GM21529 (cell line): Measurements from ENCODE around the gene CDK5RAP2.
"Not testable (repeated sequence)": the region's sequence is repeated elsewhere in the genome, so short reads cannot be mapped to it uniquely, and the experiment has no call there.

Source experiments
- ATAC-seq: cut with Tn5 transposase; IDR thresholded peaks from one replicate; pipeline ENCODE4 v1.9.1; 2021; ENCODE audit not compliant: unreplicated experiment

Gene CDK5RAP2

DNA sequence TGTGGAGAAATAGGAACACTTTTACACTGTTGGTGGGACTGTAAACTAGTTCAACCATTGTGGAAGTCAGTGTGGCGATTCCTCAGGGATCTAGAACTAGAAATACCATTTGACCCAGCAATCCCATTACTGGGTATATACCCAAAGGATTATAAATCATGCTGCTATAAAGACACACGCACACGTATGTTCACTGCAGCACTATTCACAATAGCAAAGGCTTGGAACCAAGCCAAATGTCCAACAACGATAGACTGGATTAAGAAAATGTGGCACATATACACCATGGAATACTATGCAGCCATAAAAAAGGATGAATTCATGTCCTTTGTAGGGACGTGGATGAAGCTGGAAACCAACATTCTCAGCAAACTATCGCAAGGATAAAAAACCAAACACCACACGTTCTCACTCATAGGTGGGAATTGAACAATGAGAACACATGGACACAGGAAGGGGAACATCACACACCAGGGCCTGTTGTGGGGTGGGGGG lies 27.7 kb downstream of the CDK5RAP2 start:
- not testable (repeated sequence) for ATAC-seq

DNA sequence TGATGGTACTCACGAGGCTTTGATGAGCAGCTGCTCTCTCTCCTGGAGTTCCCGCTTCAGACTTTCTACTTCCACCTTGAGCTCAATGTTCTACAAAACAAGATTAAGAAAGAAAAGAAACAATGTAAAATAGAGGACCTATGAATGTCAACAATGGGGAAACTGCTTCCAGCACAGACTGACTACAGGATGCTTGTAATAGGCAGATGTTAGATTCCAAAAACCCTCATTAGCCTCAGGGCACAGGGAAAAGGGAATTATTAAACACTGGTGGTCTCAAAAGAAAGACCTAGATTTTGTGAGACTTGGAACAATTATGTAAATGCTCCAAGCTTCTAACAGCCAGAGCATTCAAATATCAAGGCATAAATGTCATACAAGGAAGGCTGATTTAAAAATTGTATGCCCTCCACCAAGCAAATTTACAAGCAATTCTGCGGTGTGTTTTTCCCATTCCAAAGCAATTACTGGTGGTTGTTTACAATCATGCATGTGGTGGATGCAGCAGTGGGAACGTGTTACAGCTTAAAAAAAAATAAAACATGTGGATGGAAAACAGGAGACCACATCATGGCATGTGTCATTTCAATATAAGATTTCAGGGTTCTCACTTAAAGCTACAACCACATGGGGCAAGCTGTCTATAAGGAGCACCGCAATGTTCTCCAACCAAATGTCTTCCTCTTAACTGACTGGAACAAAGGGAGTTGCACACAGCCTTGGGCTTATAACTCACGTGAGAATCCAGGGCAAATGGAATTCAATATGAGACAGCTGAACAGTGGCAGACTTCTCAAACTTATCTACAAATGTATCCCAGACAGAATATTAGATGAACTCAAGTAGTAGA lies 34.0 kb downstream of the CDK5RAP2 start:
- no peak for ATAC-seq

DNA sequence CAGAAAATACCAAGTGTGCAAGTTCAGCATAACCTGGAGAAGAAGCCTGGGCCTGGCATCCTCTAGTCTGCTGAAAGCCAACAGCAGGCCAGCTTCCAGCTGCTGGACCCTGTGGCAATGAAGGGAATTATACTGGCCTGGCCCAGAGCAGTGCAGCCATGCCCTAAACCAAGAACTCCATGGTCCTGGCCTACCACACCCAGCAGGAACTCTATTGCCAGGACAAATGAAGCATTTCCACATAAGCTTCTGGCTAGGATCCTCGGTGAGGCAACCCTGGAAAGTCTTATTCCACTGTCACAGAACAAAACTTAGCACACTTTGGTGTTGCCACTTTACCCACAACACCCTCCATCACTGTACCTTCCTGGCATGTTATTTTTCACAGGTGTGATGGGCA lies 35.5 kb downstream of the CDK5RAP2 start:
- no peak for ATAC-seq

DNA sequence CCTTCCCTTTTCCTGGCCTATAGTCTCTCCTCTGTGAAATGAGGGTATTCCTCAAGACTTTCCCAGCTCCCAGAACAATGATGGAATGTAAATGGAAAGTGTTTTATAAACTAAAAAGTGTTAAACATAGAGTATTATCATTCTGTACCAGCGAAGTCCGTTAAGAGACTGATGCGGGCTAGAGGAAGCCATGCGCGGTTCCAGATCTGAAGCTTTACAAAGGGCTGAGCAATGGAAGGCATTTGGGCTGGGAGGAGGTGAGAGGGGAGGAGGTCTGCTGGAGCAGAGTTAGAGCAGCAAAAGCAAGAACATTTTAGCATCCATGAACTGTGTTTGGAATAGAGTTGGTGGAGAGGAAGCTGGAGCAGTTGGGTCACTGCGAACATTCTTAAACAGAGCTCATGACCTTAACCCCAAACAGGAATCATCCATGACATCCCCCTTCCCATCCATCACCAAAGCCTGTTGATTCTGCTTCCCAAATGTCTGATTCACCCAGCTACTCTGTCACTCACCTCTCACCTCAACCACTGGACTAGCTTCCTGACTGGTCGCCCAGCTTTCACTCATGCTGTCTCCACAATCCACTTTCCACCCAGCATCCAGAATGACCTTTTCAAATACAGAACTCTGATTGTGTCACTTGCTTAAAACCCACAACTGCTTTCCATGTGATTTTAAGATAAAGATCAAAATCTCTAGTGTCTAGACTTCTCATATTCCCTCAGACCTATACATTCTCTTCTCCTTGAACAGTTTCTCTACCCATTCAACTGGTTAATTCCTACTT lies 37.1 kb downstream of the CDK5RAP2 start:
- no peak for ATAC-seq

DNA sequence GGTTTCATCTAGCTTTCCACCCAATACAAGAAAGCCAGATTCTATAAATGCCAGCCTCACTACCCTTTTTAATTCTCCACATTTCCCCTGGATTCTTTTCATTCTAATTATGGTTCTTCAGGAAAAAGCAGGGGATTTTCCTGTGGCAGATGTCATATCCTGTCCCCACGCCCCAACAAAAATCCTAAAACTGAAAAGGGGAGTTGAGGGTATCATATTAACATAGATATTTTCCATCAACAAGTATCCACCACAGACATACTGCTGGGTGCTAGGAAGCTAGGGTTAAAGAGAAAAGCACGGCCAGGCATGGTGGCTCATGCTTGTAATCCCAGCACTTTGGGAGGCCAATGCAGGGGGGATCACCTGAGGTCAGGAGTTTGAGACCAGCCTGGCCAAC lies 38.0 kb downstream of the CDK5RAP2 start:
- no peak for ATAC-seq

DNA sequence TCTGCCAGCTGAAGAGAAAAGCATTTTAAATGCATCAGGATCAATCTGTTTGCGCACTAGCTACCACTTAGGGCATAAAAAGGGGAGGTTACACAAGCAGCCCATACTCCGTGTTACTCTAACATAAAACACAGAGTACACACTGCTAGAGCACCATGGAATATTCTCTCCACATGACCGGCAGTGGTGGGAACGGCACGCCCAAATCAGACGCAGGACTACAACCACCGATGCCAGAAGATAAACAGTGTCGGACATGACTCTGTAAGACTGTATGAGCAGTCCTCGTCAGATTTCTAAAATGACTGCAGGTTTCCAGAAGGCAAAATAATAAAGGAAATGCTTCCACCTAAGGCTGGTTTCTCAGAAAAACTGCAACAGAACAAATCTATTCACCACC lies 40.0 kb downstream of the CDK5RAP2 start:
- ATAC-seq = no peak

DNA sequence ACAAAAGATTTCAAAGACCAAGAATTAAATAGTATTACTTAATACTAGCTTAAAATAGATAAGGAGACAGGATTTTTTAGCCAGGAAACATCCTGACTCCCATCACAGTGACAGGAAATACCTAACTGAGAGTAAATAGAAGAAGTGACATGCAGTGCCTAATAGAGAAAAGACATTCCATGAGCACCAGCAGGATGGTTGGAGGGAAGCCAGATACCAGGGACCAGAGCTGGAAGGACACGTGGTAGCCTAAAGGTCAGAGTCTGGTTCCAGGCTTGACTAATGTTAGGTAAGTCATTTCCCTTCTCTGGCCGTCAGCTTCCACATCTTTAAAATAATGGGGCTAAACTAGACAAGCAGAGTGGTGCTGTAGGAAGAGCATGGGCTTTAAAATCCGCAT lies 41.6 kb downstream of the CDK5RAP2 start:
- ATAC-seq = no peak

DNA sequence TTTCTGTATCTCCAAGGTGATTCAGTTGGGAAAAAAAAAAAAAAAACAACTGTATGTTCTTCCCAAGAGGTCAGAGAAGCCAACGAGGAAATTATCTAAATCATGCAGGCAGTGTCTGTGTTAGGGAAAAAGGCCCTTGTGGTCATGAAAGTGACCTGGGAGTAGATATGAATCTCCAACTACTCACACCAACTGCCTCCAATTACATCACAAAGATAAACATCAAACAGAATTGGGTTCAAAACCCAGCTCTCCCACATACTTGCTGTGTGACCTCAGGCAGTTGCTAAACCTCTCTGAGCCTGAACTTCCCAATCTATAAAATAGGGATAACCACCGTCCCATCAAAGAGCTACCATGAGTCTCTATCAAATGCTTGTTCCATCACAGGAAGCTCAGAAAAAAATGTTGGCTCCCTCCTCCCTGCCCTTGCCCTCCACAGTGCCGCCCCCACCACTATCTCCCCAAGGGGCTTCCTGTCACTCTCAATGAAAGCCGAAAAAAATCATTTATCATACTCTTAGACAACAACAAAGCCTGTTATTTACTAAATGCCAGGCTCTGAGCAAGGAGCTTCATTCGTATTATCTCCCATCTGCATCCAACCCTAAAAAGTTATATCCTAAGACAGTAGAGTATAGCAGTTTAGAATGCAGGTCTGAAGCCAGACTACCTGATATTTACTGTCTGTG lies 42.9 kb downstream of the CDK5RAP2 start:
- ATAC-seq = no peak

DNA sequence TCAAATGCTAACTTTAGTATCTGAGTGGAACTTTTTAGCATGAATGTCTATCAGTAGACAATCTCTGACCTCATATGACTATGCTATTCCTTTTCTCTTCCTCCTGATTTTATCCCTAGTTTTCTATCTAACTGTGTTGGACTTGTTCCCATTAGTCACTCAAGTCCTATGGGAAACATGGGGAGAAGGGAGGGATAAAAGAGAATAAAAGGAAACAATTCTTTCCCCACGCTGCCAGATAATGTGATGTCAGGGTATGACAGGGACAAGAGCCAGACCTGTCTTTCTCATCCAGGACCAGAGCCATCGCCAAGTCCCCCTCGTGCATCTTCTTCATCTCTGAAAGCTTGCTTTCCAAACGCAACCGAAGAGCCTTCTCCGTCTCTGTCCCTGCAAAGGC lies 43.9 kb downstream of the CDK5RAP2 start:
- no peak for ATAC-seq

DNA sequence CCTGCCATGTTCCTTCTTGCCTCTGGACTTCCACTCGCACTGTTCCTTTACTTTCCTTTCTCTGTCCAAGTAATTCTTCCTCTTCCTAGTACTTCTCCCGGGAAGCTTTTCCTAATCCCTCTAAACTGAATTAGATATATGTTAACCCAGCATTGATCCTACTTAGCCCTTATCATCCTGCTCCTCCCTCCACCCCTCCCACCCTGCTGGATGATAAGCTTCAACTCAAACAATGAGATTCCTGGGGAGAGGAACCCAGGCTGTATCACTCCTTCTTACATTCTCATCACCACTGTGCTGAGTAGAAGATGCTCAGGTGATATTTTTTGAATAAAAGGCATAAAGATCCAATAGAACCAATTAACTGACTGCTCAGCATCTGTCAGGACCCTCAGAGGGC lies 45.7 kb downstream of the CDK5RAP2 start:
- ATAC-seq = no peak

DNA sequence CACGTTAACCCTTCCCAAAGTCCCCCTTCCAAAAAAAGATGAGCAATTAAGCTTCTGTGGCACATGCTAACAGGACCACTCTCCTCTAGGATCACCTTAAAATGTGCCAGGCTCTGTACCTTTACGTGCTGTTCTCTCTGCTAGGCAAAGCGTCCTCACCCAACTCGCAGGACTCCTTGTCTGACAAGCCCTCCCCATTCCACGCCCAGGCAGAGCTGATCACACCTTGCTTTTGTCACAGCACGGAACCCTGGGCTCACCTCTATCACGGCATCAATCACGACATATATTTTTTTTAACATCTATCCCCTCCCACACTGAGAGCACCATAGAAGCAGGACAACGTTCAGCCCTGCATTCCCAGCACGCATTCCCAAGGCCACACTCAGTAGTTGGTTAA lies 47.1 kb downstream of the CDK5RAP2 start:
- ATAC-seq = no peak

DNA sequence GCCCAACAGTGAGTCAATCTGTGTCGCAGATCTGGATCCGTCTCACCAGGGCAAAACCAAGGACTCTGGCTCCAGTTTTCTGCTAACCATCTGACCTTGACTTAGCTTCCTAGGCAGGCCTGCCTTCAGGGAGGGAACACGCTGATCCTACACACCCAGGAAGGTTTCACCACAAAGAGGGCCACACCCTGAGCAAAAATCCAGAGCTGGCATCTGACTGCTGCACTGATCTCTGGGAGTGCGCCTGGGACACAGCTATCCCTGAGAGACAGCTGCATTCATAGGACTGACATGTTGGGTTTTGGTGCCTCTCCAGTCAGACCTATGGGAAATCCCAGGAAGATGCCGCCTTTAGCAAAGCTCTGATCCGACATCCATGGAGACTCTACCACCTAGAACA lies 47.5 kb downstream of the CDK5RAP2 start:
- no peak for ATAC-seq

DNA sequence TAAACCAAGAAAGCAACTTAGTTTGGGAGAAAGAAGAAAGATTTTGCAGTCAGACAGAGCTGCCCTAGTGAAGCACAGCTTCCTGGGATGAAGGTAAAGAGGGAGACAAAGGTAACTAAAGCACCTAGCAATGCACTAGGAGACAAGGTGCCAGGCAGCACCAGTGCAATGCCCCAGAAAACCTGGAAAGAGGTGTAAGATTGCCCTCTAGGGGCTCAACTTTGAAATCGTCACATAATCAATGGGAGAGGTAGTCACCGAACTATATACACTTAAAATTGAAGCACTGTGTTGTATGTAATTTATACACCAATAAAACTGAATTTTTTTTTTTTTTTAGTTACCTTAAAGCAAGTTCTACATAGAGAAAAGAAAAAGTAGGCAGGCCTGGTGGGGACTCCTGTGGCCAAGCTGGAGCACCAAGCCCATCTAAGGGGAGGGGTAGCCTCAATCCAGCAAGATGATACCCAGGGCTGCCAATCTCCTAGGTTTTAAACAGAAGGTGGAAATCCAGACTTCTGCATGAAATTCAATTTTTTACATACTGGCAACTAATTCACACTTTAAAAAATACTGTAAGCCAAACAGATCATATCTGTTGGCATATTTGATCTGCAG lies 48.2 kb downstream of the CDK5RAP2 start:
- ATAC-seq = no peak

DNA sequence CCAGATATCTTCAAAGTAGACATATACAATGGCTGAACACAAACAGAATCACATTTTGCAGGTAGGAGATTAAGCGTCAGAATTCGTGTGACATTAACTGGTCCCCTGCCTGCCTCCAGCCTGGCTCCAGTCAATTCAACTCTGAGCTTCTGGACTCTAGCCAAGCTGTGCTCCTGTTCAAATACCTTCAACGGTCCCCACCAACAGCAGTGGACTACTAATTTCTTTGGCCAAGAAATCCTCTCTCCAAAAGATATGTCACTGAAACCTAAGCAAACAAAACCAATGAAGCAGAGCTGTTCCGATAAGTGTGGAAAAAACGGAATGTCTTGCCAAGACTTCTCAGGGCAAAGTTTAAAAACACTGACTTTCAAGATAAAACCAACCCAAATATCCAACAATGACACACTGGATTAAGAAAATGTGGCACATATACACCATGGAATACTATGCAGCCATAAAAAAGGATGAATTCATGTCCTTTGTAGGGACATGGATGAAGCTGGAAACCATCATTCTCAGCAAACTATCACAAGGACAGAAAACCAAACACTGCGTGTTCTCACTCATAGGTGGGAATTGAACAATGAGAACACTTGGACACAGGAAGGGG lies 49.6 kb downstream of the CDK5RAP2 start:
- not testable (repeated sequence) for ATAC-seq

DNA sequence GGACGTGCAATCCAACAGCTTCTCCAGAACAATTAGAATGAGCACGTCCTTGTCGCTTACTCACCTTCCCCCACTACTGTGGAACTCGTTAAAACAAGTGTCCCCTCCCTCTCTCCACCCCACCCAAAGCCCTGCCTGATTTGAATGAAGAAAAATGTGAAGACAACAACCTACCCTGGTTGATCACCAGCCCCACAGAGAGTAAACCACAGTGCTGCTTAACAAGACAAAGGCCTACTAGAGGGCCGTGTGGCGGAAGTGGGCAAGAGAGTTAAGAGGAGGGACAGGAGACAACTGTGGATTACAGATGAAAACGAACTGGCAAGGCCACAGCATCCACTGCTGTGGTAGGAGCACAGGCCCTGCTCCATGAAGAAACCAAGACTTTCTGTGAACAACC lies 51.1 kb downstream of the CDK5RAP2 start:
- ATAC-seq = no peak

DNA sequence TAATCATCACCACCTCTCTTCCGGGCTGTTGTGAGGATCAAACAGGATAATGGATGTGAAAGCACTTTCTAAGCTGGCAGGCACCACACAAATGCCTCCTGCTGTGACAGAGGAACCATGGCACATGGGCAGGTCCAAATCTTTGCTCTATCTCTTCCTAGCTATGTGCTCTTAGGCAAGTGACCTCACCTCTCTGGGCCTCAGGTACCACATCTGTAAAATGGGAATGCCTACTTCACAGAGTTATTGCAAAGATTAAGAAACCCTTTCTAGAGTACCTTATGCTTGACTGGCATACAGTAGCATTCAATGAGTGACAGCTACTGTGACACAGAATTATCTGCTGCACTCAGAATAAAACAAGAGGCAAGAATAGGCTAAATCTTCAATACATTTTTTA lies 51.6 kb downstream of the CDK5RAP2 start:
- ATAC-seq = no peak

DNA sequence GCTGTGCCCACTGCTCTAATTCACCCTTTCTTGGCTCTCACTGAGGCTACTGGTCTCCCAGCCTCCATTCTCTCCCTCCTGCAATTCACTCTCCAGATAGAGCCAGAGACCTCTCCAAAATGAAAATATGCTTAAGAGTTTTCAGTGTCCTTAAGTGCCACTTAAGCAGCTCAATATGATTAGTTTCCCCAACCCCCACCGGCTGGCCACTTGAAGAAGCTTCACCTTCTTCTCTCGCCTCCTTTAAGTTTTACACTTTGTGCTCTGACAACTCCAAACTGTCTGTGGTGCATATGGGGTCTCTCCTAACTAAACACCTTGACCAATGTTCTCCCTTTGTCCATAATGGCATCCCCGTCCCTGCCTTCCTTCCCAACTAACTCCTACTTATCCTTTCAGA lies 53.4 kb downstream of the CDK5RAP2 start:
- ATAC-seq = no peak

DNA sequence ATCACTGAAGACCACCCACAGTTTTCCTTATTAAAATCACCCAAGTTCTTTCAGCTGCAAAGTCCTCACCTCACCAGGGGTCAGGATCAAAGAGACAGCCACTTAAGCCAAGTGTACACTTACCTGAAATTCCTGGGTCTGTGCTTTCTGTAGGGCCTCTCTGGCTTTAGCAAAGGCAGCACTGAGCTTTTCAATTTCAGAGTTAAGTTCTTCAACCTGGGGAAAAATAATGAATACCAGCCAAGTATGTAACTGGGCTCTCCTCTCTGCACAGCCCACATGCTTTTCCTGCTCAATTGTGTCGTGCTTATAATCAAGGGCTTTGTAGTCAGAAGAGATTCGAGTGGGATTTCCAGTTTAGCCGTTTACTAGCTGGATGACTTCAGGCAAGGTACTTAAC lies 55.1 kb downstream of the CDK5RAP2 start:
- ATAC-seq = no peak

DNA sequence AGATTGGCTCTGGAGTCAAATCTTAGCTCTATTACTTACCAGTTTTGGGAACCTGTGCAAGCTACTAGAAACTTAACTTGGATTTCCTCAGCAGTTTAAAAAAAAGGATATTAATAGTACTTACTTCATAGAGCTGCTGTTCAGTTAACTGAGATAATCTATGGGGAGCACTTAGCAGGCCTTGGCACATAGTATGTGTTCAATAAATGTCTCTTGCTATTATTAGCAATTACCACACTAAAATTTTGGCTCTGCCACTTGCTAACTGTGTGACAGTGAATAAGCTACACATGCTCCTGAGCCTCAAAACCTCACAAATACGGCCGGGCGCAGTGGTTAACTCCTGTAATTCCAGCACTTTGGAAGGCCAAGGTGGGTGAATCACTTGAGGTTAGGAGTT lies 55.9 kb downstream of the CDK5RAP2 start:
- ATAC-seq = no peak

DNA sequence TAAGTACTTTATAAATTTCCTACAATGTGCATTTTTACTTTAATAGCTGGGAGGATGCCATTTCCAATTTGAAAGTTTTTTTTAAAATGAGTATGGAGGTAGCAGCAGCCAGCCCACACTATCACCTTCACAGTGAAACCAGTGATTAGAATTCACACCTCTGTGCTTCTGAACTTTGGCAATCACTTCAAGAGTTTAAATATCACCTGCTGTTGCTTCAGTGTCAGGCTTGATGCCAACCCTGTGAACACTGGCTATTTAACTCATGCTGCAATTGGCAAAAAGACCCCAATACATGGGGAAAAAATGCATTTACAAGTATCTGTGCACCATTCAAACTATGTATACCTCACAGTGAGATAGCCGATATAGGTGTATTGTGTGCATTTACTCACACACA lies 57.4 kb downstream of the CDK5RAP2 start:
- no peak for ATAC-seq

DNA sequence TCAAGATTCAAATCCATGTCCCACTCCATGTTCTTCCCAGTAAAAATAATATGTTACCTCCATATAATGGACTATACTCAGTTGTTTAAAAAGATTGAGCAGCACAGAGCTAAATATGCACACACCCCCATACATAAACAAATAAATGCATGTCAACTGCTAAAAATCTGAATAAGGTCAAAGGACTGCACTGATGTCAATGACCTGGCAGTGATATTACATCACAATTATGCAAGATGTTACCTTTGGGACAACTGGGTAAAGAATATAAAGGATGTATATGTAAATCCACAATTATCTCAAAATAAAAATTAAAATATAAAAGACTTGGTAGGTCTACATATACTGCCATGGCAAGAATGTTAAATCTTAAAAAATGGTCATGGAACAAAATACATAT lies 57.9 kb downstream of the CDK5RAP2 start:
- no peak for ATAC-seq
